GM21360 (cell line): ENCODE results near the gene U2SURP.
"Not testable (repeated sequence)": the region's sequence is repeated elsewhere in the genome, so short reads cannot be mapped to it uniquely, and the experiment has no call there.

Experiments
- ATAC-seq: cut with Tn5 transposase; IDR thresholded peaks from one replicate; pipeline ENCODE4 v1.9.1; 2021; ENCODE audit warnings: mild to moderate bottlenecking, moderate library complexity; ENCODE audit not compliant: unreplicated experiment

U2SURP gene

DNA sequence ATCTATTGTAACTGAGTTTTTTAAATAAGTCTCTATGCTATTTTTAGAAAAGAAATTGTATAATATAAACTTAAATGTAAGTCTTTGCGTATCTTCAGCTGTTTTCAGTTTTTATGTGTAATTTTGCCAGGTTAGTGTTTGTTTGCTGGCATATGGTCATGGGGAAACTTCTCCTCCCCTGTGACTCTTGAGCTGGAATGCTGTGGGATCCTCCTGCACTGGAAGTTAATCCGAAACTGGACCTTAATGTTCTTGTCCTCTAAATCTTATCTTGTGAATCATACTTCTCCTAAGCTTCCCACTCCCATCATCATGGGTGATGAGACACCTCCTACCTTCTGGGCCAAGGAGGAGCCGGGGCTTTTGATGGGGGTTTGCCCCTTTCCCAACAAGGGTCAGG is 65.8 kb downstream of the U2SURP start:
- no peak for ATAC-seq

DNA sequence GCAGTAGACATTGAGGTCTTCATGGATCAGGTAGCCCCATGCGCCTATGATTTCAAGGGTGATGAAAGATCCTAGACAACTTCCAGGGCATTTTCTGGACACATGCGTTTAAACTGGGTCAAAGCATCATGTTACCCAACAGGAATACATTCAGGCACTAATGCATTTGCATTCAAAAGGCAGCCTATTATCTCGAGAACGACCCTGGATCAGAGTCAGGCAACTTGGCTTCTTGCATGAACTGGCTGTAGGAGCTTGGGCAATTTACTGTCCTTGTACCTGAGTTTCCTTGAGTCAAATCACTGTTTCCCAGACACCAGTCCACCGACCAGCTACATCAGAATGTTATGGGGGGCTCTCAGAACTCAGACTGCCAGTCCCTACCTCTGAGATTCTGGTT is 66.7 kb downstream of the U2SURP start:
- ATAC-seq: no peak

DNA sequence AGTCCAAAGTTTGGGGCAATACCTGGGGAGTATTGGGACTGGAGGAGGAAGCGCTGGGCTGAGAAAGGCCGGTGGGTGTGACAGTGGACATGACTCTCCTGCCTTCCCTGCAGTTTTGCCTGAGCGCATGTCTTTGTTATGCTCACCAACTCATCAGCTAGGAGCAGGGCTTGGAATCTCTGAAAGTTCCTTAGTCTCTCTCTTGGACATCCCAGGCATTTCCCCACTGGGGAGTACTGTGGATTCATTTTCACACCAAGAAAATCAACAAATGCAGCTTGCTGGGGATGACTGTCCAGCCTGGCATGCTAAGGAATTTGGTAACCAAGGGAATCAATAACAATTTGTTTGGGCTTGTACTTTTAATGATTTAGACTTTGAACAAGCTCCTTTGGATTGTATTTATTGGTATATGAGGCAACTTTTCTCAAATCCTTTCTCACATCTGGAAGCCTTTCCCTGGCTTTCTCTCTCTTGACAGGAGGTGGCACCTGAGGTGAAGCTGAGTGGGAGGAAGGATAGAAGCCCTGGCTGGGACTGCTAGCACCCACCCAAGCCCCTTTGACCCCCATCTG is 69.7 kb downstream of the U2SURP start:
- no peak for ATAC-seq

DNA sequence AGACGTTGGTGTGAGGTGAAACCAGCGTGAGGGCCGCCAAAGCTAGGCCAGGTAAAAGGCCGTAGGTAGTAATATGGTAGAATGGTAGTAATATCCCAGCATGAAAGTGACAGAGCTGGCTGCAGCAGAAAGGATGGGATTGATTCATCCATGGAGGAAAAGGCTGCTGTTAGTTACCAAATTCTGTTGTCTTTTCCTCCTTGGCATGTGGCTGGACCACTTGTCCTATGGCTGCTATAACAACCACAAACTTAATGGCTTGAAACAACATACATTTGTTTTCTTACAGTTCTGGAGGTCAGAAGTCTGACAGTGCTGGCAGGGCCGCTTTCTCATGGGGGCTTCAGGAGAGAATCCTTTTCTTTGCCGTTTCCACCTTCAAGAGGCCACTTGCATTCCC is 70.4 kb downstream of the U2SURP start:
- no peak for ATAC-seq

DNA sequence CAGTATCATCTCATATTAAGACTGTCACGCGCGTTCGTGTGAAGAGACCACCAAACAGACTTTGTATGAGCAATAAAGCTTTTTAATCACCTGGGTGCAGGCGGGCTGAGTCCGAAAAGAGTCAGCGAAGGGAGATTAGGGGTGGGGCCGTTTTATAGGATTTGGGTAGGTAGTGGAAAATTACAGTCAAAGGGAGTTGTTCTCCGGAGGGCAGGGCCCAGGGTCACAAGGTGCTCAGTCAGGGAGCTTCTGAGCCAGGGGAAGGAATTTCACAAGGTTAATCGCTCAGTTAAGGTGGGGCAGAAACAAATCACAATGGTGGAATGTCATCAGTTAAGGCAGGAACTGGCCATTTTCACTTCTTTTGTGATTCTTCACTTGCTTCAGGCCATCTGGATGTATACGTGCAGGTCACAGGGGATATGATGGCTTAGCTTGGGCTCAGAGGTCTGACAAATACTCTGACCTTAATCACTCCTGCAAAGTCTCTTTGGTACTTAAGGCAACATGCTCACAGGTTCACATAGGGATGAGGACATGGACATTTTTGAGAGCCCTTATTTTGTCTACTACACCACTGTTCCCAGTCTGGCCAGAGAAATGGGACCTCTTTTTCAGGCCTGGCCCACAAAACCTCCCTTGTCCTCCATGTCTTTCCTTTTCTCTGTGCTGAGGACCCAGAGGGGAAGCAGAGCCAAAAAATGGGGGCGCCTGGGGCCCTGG is 71.1 kb downstream of the U2SURP start:
- not testable (repeated sequence) for ATAC-seq

DNA sequence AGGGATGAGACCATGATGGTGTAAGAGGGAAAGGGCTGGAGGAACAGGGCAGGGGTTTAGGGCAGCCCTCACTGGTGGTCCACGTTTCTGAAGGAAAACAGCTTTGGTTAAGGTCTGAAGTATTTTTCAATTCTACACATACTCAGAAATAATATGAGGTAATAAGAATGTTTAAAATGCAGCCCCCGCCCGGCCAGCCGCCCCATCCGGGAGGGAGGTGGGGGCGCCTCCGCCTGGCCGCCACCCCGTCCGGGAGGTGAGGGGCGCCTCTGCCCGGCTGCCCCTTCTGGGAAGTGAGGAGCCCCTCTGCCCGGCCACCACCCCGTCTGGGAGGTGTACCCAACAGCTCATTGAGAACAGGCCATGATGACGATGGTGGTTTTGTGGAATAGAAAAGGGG is 72.2 kb downstream of the U2SURP start:
- not testable (repeated sequence) for ATAC-seq

DNA sequence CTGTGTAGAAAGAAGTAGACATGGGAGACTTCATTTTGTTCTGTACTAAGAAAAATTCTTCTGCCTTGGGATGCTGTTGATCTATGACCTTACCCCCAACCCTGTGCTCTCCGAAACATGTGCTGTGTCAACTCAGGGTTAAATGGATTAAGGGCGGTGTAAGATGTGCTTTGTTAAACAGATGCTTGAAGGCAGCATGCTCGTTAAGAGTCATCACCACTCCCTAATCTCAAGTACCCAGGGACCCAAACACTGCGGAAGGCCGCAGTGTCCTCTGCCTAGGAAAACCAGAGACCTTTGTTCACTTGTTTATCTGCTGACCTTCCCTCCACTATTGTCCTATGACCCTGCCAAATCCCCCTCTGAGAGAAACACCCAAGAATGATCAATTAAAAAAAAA is 72.6 kb downstream of the U2SURP start:
- ATAC-seq: not testable (repeated sequence)

DNA sequence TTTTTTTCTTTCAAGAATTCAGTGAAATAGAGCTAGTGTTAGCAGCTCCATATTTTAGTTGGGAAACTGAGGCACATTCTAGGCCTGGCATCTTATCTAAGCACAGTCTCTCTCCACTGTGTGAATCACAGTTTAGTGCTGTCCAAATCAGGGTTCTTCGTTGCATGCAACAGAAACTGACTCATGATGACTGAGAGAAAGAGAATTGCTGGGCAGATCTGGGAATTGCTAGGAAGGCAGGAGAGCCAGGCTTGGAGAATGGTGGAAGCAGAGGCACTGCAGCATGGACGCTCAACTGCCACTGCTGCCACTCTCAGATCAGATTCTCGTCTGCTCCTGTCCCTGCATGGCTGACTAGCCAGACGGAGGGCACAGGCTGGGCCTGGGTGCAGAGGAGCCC is 77.5 kb downstream of the U2SURP start:
- no peak for ATAC-seq

DNA sequence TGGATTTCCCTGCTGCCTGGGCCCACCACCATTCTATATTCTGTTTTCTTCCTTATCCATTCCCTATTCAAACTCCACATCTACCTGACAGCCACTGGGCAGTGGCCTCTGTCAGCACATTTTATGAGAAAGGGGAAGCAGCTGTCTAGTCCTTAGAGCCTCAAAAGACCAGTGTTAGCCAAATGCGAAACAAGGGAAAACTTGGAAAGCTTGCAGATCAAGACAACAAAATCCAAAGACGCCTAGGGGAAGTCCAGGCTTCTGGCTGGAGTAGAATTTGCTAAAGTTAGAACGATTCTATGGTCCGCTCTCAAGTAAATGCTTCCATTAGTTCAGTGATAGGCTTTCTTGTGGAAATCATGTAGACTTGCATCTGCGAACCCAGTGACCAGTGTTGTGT is 78.8 kb downstream of the U2SURP start:
- ATAC-seq: no peak

DNA sequence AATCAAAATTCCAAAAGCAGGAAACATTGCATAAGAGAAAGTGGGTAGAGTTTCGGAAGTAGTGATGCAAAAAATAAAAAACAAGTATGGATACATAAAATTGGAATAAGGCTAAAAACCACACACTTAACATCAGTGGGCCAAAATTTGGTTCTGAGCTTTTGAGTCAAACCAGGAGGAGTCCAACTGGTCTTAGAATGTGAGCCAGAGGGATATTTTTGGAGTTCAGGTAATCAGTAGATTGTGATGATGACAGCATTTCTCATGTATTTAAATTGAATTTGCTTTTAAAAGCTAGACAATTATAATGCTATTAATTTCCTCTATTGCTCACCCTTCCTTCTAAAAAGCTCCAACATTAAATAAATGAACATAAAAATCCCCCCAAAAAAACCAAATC is 80.0 kb downstream of the U2SURP start:
- ATAC-seq: no peak

DNA sequence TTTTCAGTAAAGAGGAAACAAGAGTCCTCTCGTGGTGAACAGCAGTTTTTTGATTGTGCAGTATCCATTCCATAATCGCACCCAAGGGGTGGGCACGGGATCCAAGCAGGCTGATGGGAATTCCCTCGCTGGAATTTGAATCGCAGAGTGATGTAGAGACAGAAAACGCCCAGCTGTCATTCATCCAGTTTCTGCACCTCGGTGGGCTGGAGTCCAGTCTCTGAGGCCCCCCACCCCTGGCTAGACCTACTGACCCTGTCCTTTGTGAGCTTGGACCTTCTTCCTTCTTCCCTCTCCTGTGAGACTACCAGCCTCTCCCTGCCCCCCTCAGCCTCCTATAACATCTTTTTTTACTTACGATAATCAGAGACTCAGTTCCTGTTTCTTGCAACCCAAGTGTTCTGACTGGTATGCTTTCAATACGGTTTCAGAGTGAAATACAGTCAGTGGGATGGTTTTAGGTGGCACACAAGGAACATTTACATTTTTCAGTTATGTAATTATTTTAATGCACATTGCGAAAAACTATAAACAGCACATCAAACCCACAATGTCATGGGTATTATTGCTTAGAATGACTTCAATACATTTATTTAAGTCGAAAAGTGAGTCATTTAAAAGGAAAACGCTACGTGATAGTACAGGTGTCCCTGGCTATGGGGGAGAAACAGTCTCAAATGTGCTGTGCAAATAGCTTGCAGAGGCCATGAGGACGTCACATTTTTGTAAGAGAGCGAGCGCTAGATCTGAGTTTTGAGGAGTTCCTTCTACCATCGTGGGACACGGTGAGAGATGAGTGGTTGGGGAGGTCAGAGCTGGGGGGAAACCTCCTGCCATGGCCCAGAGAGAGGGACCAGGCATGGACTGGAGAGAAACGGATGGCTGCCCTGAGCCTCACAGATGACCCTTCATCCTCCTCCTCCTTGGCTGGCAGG is 80.7 kb downstream of the U2SURP start:
- peak; percentile 65 for ATAC-seq

DNA sequence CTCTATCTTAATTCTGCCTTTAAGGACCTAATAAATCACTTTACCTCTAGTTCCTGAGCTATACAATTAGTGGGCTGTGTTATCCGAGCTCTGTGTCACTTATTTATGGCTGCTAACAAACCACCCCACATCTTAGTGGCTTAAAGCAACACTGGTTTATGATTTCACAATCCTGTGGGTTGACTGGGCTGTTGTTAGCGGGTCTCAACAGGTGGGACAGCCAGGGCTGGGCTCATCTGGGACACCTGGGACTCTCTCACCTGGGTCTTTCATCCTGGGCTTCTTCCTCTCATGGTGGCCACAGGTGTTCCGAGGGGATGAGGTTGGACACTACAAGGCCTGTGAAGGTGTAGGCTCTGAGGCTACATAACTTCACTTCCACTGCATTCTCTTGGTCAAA is 82.4 kb downstream of the U2SURP start:
- ATAC-seq: no peak

DNA sequence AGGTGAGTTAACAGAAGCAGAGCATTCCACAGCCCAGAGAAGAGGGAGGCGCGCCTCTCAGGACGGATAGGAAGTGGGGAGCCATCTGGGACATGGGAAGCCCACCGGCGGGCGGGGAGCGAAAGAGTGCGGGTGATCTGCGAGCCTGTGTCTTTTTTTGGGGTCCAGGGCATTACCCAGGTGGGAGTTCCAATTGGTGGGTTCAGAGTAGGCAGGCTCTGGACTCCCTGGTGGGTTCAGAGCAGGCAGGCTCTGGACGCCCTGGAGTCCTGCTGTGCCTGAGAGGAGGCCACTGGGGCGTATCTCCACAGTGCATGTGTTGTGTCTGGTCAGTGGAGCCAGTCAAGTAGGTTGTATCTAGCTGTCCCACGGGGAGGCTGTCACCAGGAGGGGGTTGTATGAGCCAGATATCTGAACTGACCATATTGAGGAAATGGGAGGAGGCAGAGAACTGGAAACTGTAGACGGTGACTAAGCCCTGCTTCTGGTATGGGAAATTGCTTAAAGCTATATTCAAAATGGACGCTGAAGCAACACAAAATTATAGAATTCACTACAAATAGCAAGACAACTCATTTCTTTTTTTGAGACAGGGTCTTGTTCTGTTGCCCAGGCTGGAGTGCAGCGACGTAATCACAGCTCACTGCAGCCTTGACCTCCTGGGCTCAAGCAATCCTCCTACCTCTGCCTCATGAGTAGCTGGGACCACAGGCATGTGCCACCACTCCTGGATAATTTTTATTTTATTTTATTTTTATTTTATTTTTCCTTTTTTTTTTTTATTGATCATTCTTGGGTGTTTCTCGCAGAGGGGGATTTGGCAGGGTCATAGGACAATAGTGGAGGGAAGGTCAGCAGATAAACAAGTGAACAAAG is 83.7 kb downstream of the U2SURP start:
- peak; percentile 61 for ATAC-seq

DNA sequence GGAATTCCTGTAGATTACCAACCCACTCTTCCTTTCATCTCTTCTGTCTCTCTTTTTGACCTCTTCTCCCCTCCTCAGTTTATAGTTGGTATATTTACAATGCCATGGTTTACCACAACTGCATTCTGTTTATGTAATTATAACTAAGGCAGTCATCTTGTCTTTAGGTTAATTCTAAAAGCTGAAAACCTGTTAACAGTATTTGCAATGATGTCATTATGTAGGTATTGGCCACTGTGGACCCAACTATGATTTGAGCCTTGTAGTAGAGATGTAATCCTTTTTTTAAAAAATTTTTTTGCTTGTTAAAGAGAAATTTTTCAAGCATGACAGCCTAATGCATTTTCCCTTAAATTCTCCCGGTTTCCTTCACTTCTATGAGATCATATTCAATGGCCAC is 87.5 kb downstream of the U2SURP start:
- no peak for ATAC-seq

DNA sequence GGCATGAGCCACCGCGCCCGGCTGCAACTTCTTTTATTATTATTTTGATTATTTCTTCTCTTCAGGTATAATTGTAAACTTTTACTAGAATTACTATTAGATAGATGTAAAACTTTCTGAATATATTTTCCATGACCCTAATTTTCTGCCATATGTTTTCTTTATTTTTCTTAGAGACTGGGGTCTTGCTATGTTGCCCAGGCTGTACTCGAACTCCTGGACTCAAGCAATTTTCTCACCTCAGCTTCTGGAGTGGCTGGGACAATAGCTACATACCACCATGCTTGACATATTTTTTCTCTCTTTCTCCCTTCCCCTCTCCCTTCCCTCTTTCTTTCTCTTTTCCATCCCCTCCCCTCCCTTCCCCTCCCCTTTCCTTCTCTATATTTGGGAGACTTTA is 88.6 kb downstream of the U2SURP start:
- ATAC-seq: no peak

DNA sequence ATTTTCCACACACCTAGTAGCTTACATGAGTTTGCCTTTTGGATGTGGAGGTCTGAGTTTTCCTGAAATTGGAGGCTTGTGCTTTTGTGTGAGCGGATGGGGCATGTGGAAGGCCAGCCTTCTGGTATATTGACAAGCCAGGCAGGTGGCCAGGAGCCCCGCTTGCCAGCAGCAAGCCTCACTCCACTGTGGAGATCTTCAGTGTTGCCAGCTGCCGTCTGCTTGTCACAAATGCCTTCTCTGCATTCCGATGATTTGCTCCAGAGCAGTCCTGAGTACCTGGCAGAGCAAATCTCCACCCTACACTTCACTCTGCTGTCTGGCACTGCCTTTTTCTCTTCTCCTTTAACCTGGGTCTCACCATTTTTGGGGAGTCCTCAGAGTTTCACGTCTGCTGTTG is 89.1 kb downstream of the U2SURP start:
- ATAC-seq: no peak

DNA sequence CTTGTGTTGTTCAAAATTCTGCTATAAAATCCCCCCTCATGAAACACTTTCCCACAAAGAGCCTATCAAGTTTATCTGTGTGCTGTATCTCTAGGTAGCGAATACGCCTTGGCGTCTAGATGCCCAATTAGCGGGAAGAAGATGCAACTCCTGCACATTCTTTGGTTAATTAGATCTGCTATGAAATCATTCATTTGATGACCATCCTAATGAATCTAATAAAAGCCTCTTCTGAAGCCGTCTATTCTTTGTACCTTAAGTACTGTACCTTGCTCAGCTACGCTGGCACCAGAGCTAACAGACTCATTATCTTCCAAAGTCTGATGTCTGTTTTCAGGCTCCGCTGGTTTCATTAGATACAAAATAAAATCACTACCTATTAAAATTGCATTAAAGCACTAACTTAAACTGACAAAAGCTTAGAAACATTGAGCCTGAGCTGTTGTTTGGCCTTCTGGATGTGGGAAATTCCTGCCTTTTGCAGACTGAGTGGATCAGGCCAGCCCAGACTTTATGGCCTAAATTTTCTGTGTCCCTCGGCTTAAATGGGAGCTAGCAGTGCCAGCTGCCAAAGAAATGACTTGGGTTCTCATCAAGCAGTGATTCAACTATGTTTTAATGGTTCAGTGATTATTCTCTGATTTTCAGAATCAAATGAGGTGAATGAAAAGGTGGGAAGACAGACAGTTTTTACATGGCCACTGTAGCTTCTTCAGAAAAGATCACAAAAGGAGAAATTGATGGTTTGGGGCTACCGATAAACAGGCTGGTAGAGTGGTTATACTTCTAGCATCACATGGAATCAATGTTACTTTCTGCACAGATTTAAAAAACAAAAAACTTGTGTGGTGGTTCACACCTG is 89.8 kb downstream of the U2SURP start:
- no peak for ATAC-seq

DNA sequence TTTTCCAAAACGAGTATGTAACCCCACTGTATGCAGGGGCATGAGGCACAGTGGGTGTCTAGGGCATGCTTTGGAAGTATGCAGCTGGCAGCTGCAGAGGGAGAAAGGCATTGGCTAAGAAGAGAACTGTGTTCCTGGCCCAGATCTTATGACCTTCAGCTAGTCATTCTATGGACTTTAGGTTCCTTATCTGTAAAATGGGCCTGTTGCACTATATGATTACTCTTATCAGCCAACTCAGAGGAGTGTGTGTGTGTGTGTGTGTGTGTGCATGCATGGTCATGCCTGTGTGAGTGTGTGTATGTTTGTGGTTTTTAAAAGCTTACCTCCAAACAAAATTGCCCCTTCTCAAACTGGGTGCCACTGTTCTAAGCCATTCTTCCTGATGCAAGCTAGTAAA is 90.8 kb downstream of the U2SURP start:
- ATAC-seq: no peak

DNA sequence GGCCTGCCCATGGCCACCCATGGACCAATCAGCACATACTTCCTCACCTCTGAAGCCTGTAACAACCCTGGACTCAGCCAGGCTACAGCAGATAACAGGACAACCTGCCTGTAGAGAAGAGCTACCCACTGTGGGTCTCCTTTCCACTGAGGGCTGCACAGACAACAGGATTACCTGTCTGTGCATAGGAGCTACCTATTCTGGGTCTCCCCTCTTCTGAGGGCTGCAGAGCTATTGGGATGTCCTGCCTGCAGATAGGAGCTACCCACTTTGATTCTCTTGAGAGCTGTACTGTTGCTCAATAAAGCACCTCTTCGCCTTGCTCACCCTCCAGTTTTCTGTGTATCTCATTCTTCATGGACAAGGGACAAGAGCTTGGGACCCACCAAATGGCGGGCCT is 94.4 kb downstream of the U2SURP start:
- ATAC-seq: no peak
